Activated CD8-positive, alpha-beta memory T cell treated with anti-CD3 and anti-CD28 coated beads for 36 hours (primary cell): Measurements from ENCODE around the gene RRAGC. TPM values are rescaled to one million over a fixed set of nuclear protein-coding genes. Genes with fewer than 3 reads are reported as not detected.
"Not testable (repeated sequence)": the region's sequence is repeated elsewhere in the genome, so short reads cannot be mapped to it uniquely, and the experiment has no call there.

Experiments used
- CTCF ChIA-PET: fragments of 350-600 bp; sonication (Branson Sonifier 250); formaldehyde crosslinking; loops from one replicate; lab custom pipeline; 2021; ENCODE audit warnings: antibody characterized with exemption; lab: Charles Lee
- POLR2A ChIA-PET: fragments of 350-600 bp; sonication (Branson Sonifier 250); formaldehyde crosslinking; loops from one replicate; lab custom pipeline; 2021; ENCODE audit warnings: antibody characterized with exemption; lab: Charles Lee
- total RNA-seq, 2 experiments: library from RNA; stranded (reverse); gene quantifications; one replicate each; pipeline ENCODE4 v1.2.3, GENCODE V29; 2021

RRAGC gene
- total RNA-seq, 2 experiments from 2014 or later, result 14.6 to 15.3 TPM

DNA sequence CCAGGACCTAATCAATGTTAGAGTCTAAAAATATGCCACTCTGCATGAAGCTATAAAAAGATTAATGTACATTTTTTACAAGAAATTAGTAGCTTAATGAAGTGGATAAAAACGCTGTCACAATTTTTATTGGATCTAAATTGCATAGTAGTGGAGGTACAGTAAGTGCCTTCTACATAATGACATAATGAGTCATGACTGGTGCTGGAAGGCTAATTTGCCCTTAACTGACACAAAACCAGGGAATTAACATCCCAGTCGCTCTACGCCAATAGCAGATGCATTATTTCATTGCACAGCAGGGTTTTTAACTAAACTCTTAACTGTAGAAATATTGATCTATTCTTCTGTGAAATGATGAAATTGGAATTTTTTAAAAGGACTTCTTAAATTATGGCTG, 33.3 kb downstream of the RRAGC start:
- CTCF ChIA-PET, result interaction anchor here (1.2 kb wide), 1 partner anchor 11 kb away, joined by 3 read pairs; no protein-coding TSS in a partner anchor

DNA sequence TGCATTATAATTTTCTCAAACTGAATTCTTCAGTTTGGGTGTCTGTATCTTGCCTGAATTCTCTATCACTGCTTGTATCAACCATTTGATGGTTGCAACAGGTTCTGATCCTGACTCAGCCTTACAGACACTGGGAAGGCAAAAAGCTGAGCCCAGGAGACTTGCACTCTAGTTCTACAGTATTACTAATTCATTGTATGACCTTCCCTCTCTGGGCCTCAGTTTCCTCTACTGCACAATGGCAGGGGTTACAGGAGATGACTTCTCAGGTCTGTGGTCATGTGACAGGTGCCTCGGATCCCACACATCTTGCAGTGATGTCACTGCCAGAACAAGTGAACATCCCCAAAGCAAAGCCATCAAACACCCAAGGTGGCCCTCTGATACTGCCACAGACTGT, 38.7 kb downstream of the RRAGC start:
- ChIA-PET CTCF (interaction anchor here (0.5 kb wide), 1 partner anchor 45 kb away, joined by 3 read pairs; no protein-coding TSS in a partner anchor), POLR2A (no interaction called here)

More for the DNA sequence above, 33.3 kb downstream of the RRAGC start:
- POLR2A ChIA-PET, result no interaction called here

- CTCF ChIA-PET, result interaction anchor here (1.1 to 1.8 kb wide), 3 partner anchors 8 to 270 kb away, joined by 3 to 4 read pairs (median 3); no protein-coding TSS in a partner anchor
- POLR2A ChIA-PET, result interaction anchor here (0.6 kb wide), 1 partner anchor 1501 kb away, joined by 3 read pairs; no protein-coding TSS in a partner anchor
Measured at GRCh38 chr1:38819516-38819915, 40.1 kb downstream of the RRAGC start.

GRCh38 chr1:38819040-38819439, 40.5 kb downstream of the RRAGC start:
- POLR2A ChIA-PET, result no interaction called here
- CTCF ChIA-PET, result interaction anchor here (0.6 to 1.8 kb wide), 4 partner anchors 8 to 1286 kb away, joined by 3 to 4 read pairs (median 3); no protein-coding TSS in a partner anchor

DNA sequence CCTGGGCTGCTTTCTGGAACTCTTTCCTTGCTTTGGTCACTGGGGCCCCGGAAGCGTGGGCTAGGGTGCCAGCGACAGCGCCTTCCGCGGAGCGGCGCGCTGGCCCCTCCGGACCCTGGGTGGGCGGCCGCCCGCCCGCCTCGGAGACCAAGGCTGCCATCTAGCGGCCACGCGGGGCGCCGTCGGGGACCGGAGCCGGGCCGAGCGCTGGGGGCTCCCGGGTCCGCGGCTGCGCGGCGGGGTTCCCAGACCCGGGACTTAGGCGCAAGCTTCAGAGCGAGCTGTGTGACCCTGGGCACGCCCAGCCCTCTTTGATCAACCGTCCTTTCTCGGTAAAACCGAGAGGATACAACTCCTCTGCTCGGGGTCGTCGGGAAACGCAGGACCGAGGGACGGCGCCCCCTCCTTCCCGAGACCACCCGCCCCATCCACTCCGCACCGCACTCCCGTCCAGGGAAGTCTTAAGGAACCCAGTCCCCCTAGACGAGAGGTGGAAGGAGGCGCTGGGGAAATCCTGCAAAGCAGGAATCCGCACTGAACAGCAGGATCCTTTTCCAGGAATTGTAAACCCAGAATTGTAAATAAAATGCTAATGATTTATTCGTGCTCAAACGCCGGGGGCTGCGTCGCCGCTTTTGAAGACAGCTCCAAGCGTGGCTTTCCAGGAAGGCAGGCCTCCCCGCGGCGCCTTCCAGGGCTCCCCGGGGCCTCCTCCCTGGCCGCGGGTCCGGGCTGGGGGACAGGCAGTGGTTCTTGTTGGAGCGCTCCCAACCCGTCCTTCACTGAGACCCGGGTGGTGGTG, 41.2 kb downstream of the RRAGC start:
- POLR2A ChIA-PET, result no interaction called here
- CTCF ChIA-PET, result interaction anchor here (0.6 to 1.8 kb wide), 4 partner anchors 9 to 1286 kb away, joined by 3 to 4 read pairs (median 3); no protein-coding TSS in a partner anchor

DNA sequence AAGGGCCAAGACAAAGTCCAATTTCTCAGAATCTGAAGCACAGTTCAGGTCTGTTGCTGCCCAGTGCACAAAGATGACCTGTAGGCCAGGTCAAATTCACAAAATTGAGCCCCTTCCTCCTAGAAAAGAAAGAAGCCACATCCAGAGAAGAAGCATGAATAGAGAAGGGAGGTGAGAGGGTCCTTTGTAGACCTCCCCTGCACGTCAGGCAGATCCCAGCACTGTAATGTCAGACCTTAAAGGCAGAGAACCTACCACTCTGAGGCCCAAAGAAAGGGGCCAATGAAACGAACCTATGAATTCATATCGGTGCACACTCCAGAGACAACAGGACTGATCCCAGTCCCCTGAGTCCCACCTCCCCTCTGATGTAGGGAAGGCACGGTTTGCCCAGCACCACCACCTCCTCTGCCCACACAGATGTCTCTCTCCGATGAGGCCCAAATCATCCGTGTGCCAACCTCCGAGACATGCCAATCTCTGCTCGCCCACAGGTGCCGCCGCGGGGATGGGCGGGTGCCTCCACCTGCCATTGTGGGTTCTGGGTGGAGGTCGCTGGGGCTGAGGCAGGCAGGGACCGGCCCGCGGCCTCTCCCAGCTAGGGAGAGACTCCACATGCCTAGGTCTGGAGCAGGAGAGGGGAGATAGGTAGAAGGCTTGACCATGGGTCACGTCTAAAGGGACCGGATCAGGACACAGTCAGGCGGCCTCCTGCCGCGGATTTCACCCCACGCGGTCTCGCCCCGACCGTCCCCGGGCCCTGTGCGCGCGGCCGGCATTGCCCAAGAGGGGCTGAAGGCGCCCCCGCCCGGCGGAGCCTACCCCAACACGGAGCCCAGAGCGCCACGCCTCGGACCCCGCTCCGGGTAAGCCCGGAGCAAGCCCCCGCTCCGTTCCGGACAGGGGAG, 42.1 kb downstream of the RRAGC start:
- ChIA-PET POLR2A (no interaction called here), CTCF (no interaction called here)

GRCh38 chr1:38815903-38816627, 43.5 kb downstream of the RRAGC start:
- CTCF ChIA-PET, result interaction anchor here (1.3 kb wide), 1 partner anchor 10 kb away, joined by 3 read pairs; no protein-coding TSS in a partner anchor
- POLR2A ChIA-PET, result no interaction called here

DNA sequence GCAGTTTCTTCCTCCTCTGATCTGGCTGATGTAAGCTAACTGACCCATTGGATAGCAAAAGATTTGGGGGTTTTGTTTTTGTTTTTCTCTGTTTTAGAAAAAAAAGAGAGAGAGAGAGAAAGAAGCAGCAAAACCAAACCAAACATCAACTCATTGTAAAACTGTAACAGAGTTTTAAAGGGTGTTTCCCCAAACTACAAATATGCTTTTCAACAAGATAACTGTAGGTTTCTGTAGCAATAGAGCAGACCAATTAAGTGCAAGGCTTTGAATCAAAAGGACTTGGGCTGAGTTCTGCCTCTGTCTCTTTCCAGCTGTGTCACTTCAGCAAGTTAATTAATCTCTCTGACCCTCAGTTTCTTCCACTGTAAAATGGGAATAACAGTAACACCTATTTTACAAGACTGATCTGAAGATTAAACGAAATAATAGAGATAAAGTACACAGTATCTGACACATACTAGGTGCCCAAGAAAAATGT, 44.5 kb downstream of the RRAGC start:
- CTCF ChIA-PET, result interaction anchor here (1.3 kb wide), 1 partner anchor 11 kb away, joined by 3 read pairs; no protein-coding TSS in a partner anchor

DNA sequence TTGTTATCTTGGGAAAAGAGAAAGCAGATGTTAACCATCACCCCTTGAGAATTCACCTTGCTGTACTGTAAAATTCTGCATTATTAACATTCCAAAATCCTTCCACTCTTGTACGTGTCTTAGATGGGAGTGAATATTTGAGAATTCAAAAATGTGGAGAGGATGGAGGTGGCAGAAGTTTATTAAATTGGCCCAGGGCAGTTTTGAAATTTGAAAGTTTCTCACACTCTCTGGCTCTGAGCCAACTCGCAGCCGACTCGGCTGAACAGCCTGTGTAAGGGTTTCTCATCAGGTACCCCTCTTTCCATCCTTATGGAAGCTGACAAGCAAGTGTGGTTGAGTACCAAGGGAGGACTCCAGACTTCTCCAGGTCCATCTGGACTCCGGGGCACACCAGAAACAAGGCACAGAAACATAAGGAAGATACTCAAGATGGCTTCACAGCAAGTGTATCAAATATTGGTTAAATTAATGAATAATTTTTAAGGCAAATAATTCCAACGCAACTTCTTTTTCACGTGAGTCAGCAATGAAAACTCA, 45.1 kb downstream of the RRAGC start:
- POLR2A ChIA-PET, result no interaction called here
- CTCF ChIA-PET, result no interaction called here

More for the DNA sequence above, 44.5 kb downstream of the RRAGC start:
- POLR2A ChIA-PET, result no interaction called here

- ChIA-PET CTCF (no interaction called here), POLR2A (no interaction called here)
Measured at GRCh38 chr1:38812981-38813380, 46.6 kb downstream of the RRAGC start.

- CTCF ChIA-PET, POLR2A ChIA-PET: not testable (repeated sequence)
Measured at GRCh38 chr1:38811466-38811865, 48.1 kb downstream of the RRAGC start.

DNA sequence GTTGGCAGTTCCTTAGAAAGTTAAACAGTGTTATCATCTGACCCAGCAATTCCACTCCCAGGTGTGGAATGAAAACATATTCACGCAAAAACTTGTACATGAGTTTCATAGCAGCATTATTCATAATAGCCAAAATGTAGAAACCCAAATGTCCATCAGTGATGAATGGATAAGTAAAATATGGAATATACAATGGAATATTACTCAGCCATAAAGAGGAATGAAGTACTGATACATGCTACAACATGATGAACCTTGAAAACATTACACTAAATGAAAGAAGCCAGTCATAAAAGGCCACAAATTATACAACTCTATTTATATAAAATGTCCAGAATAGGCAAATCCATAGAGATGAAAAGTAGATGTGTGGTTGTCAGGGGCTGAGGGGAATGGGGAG, 53.5 kb downstream of the RRAGC start:
- POLR2A ChIA-PET, result no interaction called here
- CTCF ChIA-PET, result no interaction called here

- CTCF ChIA-PET, result no interaction called here
Measured at GRCh38 chr1:38805036-38805435, 54.5 kb downstream of the RRAGC start.

GRCh38 chr1:38804062-38804886, 55.3 kb downstream of the RRAGC start:
- CTCF ChIA-PET, result no interaction called here
- POLR2A ChIA-PET, result no interaction called here

More at GRCh38 chr1:38805036-38805435, 54.5 kb downstream of the RRAGC start:
- POLR2A ChIA-PET, result no interaction called here

DNA sequence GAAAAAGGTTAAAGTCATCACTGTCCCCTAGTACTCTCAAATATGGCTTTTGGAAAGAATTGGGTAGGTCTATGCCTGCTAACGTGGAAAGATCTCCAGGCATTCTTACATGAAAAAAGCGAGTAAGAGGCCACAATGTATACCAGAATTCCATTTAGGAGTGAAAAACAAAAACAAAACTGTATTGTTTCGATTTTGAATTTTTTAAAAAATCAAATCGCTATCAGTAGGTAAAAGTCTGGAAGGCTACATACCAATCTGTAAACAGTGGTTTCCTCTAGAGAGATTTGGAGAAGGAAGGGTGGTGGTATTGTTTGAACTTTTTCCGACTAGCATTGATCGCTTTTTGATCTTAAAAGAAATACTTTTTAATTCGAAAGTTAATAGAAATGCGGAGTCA, 55.9 kb downstream of the RRAGC start:
- CTCF ChIA-PET, result interaction anchor here (0.7 kb wide), 1 partner anchor 389 kb away, joined by 3 read pairs; no protein-coding TSS in a partner anchor
- POLR2A ChIA-PET, result no interaction called here

DNA sequence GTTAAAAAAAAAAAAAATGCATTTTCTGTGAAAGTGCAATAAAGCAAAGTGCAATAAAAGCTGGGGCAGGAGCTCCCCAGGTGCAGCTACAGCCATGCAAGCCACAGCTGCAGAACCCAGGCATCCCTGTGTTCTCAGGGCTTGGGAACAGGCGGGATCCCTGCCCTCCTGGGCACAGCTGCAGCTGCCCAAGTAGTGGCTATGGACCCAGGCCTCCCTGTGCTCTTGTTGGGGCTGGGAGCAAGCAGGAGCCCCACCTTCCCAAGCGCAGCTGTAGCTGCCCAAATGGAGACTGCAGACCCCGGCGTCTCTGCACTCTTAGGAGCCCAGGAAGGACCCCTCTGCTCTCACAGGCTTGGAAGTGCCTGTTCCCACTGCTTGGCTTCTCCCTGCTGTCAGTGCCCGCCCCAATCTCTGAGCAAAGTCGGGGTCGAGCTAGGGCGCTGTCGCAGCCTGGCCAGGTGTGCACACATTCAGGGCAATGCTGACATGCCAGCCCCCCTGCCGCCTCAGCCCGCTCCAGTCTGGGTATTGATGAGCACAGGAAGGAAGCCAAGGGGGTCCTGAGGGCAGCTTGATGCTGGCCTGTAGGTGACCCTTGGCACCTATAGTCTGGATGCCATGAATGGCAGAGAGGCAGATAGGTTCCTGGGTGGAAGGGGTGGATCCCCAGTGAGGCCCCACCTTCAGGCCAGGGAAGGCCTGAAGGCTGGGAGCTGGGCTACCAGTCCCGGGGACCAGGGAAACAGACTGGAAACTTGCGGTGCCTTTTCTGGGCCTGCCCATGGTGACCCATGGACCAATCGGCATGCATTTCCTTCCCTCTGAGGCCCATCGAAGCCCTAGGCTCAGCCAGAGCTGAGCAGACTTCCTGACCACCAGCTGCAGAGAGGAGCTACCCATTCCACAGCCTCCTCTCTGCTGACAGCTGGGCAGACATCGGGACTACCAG, 58.6 kb downstream of the RRAGC start:
- CTCF ChIA-PET, result interaction anchor here (0.5 kb wide), 1 partner anchor 349 kb away, joined by 3 read pairs; no protein-coding TSS in a partner anchor
- POLR2A ChIA-PET, result interaction anchor here (0.6 kb wide), 1 partner anchor 516 kb away, joined by 3 read pairs; no protein-coding TSS in a partner anchor
